ENCODE results near the gene GALNT10. TPM values are rescaled to one million over a fixed set of nuclear protein-coding genes. Genes with fewer than 3 reads are reported as not detected.

GALNT10 gene
- total and polyA plus RNA-seq, 2 experiments from 2014 or later, result 43.0 to 45.9 TPM

DNA sequence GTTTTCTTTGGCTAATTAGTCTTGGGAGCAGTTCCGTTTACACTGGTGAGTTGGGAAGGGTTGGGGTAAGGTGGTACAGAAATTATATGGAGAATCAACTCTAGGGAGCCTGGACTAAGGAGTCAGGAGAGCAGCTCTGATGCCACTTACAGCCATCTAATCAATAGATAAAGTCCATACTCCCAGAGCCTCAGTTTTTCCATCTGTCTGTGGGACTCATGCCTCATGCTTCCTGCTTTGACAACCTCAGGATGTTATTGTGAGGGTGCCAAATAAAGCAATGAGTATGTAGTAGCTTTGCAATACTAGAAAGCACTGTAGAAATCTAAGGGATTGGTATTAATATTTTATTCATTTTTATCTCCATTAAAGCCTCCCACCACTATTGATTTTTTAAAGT is 105.0 kb downstream of the GALNT10 start:
- H3K9me3 ChIP-seq (ENCODE audit: low read depth), result no peaks in the 10 kb centered on the region
- TF ChIP-seq EZH2phosphoT487 (IDR thresholded peaks at IDR 0.05; ENCODE audit: low read depth, severe bottlenecking, unreplicated experiment) (no peak), EZH2 (IDR thresholded peaks at IDR 0.05; ENCODE audit: borderline replicate concordance) (no peak)
- TF ChIP-seq, protein P1, sequence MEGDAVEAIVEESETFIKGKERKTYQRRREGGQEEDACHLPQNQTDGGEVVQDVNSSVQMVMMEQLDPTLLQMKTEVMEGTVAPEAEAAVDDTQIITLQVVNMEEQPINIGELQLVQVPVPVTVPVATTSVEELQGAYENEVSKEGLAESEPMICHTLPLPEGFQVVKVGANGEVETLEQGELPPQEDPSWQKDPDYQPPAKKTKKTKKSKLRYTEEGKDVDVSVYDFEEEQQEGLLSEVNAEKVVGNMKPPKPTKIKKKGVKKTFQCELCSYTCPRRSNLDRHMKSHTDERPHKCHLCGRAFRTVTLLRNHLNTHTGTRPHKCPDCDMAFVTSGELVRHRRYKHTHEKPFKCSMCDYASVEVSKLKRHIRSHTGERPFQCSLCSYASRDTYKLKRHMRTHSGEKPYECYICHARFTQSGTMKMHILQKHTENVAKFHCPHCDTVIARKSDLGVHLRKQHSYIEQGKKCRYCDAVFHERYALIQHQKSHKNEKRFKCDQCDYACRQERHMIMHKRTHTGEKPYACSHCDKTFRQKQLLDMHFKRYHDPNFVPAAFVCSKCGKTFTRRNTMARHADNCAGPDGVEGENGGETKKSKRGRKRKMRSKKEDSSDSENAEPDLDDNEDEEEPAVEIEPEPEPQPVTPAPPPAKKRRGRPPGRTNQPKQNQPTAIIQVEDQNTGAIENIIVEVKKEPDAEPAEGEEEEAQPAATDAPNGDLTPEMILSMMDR (IDR thresholded peaks at IDR 0.05; ENCODE audit: poor library complexity), result no peak

DNA sequence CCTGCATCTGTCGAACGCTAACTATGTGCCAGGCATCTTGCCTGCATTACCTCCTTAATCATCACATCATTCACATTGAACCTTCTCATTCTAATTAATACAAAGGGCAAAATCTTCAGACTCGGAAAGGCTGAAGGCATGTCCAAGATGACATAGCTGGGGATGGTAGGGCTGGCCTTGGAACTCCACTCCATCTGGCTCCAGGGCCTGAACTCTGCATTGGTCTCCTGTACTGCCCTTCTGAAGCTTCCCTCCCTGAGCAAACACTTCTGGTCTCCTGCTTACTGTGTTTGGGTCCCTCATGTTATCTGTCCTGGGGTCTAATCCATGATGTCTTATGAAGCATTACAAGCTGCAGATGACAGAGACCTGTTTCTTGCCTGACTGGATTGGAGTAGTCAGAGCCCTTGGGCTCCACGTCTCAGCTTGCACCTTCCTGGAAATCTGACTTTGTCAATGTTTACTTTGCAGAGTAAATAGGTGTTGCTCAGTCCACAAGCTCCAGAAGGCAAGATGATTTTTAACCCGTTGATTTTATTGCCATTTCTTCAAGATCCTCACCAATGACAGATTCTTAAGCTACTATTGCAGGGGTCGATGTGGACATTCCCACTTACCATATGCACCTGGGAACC is 106.1 kb downstream of the GALNT10 start:
- no peak for TF ChIP-seq EZH2 (IDR thresholded peaks at IDR 0.05; ENCODE audit: borderline replicate concordance)
- TF ChIP-seq, protein P1 (IDR thresholded peaks at IDR 0.05; ENCODE audit: poor library complexity), result no peak
- H3K27me3 ChIP-seq, result no peaks in the 10 kb centered on the region
- no peaks in the 10 kb centered on the region for H3K79me2 ChIP-seq
- no peaks in the 10 kb centered on the region for H3K9me2 ChIP-seq (replicated peaks; ENCODE audit: insufficient read depth)
- peak; percentile 39 for DNase-seq (ENCODE audit: low spot score)
- H3K4me2 ChIP-seq, result no peak overlapping the region
- H3K4me1 ChIP-seq (ENCODE audit: insufficient read depth), result peaks cover 15% of the 10 kb centered on the region
- 55% methylated on average over 6 of the region's 6 CpGs for WGBS (ENCODE audit: low lambda C conversion rate, missing lambda C conversion rate)
- H3K4me3 ChIP-seq, result no peak overlapping the region
- no peaks in the 10 kb centered on the region for H3K36me3 ChIP-seq (replicated peaks; ENCODE audit: insufficient read depth, low read depth)
- H3K27ac ChIP-seq, result peak overlapping the region; percentile 44
- H4K20me1 ChIP-seq (ENCODE audit: insufficient read depth, poor library complexity, severe bottlenecking), result no peaks in the 10 kb centered on the region
- no peaks in the 10 kb centered on the region for H3K9me3 ChIP-seq (ENCODE audit: low read depth)
- H2AFZ ChIP-seq, result no peak overlapping the region

More for the DNA sequence above, 105.0 kb downstream of the GALNT10 start:
- H3K27ac ChIP-seq, result no peak overlapping the region
- 91% methylated on average over 1 of the region's 1 CpG for WGBS (ENCODE audit: low lambda C conversion rate, missing lambda C conversion rate)
- no peaks in the 10 kb centered on the region for H4K20me1 ChIP-seq (ENCODE audit: insufficient read depth, poor library complexity, severe bottlenecking)
- H3K4me1 ChIP-seq (ENCODE audit: insufficient read depth), result peaks cover 15% of the 10 kb centered on the region
- H3K79me2 ChIP-seq, result no peaks in the 10 kb centered on the region
- H3K27me3 ChIP-seq, result no peaks in the 10 kb centered on the region
- H3K36me3 ChIP-seq (replicated peaks; ENCODE audit: insufficient read depth, low read depth), result no peaks in the 10 kb centered on the region
- DNase-seq (ENCODE audit: low spot score), result no peak
- no peak overlapping the region for H3K4me3 ChIP-seq
- no peak overlapping the region for H2AFZ ChIP-seq
- H3K4me2 ChIP-seq, result no peak overlapping the region
- H3K9me2 ChIP-seq (replicated peaks; ENCODE audit: insufficient read depth), result no peaks in the 10 kb centered on the region

DNA sequence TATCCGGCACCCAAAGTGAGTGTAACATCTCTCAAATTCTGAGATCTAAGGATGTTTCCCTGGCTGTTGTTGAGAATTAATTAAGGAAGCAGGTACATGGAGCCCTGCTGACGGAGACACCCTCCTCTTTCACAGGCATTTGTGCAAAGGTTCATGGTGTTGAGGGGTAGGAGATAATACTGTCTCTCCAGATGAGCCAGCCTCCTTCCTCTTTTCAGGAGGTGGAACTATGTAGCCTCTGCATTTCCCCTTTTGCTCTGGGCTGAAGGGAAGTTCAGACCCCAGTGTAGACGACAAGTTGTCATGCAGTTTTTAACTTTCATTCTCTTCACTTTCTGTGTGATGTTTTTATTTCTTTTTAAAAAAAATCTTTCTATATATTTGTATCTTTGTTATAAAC is 107.5 kb downstream of the GALNT10 start:
- WGBS (ENCODE audit: low lambda C conversion rate, missing lambda C conversion rate), result 98% methylated on average over 3 of the region's 3 CpGs
- H4K20me1 ChIP-seq (ENCODE audit: insufficient read depth, poor library complexity, severe bottlenecking), result no peaks in the 10 kb centered on the region
- no peak for DNase-seq (ENCODE audit: low spot score)
- H3K27me3 ChIP-seq, result no peaks in the 10 kb centered on the region
- H3K27ac ChIP-seq, result no peak overlapping the region
- H3K4me1 ChIP-seq (ENCODE audit: insufficient read depth), result peaks cover 15% of the 10 kb centered on the region
- H3K9me3 ChIP-seq (ENCODE audit: low read depth), result no peaks in the 10 kb centered on the region
- H3K4me3 ChIP-seq, result no peak overlapping the region
- TF ChIP-seq, protein P1 (IDR thresholded peaks at IDR 0.05; ENCODE audit: poor library complexity), result no peak
- no peak for TF ChIP-seq EZH2phosphoT487 (IDR thresholded peaks at IDR 0.05; ENCODE audit: low read depth, severe bottlenecking, unreplicated experiment)
- TF ChIP-seq EZH2 (IDR thresholded peaks at IDR 0.05; ENCODE audit: borderline replicate concordance), result no peak
- no peak overlapping the region for H3K4me2 ChIP-seq
- no peaks in the 10 kb centered on the region for H3K36me3 ChIP-seq (replicated peaks; ENCODE audit: insufficient read depth, low read depth)
- H3K9me2 ChIP-seq (replicated peaks; ENCODE audit: insufficient read depth), result no peaks in the 10 kb centered on the region
- no peaks in the 10 kb centered on the region for H3K79me2 ChIP-seq
- no peak overlapping the region for H2AFZ ChIP-seq
